DMS53 (cell line): Measurements from ENCODE around the gene HCFC1.
"Not testable (repeated sequence)": the region's sequence is repeated elsewhere in the genome, so short reads cannot be mapped to it uniquely, and the experiment has no call there.

Experiments
- DNase-seq: peaks from one replicate; lab custom pipeline; 2025; lab: John Stamatoyannopoulos, UW

The HCFC1 gene

DNA sequence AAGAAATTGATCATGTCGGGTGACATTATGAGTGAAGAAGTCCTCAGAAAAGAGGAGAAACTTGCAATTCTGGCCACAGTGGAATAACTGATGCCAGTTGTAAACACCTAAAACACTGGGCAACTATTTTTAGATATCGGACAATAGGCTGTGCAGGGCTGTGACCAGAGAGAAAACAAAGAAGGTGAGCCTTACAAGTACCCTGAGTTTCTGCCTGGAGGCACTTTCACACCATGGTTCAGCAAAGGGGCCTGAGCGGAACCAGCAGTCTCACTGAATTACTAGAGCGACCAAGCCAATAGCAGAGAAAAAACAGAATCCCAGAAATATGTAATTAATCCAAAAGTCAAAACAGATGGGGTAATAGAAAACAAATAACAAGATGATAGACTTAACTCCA, 36.9 kb upstream of the HCFC1 start:
- DNase-seq = no peak

DNA sequence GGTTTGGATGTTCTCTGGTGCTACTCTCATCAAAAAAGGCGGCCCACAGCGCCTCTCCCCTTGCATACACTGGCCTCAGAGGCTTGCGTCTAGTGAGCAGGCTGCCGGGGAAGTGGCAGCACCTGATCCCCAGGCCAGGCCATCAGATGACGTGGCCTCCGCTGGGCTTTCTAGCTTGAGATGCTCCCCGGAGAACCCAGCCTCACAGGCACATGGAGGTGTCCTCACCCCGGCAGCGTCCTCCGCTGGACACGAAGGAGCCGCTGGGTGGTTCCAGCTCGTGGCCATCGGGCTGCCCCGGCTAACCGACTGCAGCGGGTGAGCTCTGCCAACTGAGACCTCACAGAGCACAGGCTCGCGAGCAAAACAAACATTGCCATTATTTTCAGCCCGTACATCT, 35.3 kb upstream of the HCFC1 start:
- no peak for DNase-seq

DNA sequence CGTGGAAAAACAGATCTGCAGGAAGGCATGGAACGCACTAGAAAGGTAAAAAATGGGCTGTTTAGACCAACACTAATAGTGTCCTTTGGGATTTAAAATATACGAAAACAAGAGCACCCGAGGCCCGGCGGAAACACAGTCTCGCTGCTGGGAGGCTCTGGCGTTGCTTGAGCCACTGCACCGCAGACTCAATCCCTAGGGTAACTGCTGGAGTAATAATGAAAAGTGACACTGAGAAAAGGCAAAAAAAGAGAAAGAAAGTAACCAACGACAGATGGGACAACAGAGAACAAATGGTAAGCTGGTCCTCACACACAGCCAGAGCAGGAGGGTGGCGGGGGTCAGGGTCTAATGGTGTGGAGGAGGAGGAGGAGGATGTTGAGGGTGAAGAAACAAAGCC, 32.7 kb upstream of the HCFC1 start:
- DNase-seq = no peak

DNA sequence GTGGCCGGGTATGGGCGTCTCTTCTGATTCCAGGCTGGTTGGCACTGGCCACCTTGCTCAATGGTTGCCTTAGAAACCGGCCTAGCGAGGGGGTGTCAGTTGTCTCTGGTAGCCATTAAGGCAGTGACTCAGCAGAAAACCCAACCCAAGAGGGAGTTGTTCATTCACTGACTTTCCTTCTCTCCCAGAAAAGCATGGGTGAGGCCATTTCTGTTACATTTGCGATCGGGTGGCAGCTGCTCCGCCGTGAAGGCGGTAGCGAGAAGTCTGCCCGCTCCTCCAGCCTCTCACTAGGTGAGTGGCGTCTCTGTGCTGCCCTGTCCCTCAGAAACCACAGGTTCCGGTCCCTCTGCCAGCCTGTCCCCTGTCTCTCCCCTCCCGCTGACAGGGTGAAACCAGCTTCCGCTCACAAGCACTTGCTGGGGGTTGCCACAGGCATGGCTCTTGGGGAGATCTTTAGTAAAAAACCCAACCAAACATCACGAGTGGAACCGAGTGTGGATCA, 30.6 kb upstream of the HCFC1 start:
- DNase-seq = peak; percentile 64

DNA sequence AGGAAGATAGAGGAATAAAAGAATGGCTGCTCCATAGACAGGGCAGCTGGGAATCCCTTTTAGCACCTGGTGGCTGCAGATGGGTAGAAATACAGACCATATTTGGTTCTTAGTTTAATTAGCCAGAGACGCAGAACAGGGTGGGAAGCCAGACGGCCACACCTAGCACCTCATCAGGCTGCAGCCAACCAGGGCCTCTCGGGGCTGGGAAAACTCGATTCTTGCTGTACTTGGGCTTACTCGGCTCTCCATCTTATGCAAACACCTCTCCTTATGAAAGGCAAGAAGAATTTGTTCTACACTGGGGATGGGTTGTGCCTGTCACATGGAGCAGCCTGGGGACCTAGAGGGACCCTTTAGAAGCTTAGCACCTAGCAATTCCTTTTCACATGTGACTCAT, 28.4 kb upstream of the HCFC1 start:
- no peak for DNase-seq

DNA sequence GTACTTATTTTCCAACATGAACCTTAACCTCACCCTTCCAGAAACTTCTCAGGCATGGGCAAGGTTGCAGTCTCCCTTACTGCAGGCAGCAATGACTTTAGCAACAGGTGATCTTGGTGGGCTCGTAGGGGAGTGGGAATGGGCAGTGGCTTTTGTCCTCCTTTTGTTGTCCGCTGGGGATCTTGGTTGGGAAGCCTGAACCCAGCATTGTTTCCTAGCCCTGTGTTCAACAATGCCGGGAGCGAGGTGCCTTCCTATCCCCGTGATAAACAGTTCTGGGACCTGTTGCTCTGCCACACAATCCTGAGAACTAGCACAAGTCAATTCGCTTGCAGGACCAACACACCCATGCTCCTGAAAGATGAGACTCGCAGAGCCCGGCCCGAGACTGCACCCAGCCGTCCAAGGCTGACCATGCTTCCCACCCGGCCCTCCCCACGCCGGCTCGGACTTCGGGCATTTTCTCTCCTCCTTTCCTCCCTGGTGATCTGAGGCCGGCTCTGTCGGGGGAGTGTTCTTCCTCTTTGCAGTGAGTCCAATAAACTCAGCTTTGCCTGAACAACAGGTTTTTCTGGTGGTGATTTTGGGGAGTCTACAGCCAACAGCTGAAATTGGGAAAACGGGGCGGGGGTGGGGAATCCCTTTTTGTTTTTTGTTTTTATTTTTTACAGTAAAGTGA, 27.9 kb upstream of the HCFC1 start:
- DNase-seq = no peak

DNA sequence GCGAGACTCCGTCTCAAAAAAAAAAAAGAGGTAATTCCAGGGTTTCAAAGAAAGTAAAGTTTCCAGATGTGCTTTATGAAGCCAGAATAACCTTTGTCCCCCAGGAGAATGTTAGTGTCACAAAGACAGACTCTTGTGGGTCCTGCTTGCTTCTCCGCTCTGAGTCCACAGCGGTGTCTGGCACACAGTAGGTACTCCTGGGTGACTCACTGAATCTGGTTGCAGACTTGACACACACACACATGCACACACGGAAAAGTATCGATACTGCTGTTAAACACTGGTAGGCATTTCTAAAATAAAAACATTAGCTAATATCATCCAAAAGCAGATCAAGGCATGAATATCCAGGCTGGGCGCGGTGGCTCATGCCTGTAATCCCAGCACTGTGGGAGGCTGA, 23.9 kb upstream of the HCFC1 start:
- DNase-seq = no peak

DNA sequence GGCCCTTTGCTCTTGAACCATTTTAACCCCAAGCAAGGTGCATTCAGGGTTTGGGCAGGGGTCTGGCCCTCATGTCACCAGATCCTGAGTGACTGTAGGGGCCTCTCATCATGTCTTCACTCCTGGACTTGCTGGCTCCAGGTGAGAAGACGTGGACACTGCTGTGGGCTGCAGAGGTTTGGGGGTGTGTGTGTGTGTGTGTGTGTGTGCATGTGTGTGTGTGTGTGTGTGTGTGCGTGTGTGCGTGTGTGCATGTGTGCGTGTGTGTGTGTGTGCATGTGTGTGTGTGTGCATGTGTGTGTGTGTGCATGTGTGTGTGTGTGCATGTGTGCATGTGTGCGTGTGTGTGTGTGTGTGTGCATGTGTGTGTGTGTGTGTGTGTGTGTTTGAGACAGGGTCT, 22.8 kb upstream of the HCFC1 start:
- DNase-seq = not testable (repeated sequence)

DNA sequence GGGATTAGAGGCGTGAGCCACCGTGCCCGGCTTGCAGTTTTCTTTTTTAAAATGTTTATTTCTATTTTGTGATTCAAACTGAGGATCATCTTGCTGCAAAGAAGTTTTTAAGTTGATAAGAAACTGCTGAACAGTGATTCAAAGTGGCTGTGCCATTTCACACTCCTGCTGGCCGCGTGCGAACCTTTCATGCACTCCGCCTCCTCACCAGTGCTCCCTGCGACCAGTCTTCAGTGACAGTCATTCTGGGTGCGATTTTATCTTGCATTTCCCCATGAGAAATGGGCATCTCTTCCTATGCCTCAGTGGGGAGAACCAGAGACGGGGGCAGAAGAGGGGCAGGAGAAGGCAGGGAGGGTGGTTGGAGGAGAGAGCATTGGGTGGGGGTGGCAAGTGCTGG, 22.4 kb upstream of the HCFC1 start:
- DNase-seq = no peak

DNA sequence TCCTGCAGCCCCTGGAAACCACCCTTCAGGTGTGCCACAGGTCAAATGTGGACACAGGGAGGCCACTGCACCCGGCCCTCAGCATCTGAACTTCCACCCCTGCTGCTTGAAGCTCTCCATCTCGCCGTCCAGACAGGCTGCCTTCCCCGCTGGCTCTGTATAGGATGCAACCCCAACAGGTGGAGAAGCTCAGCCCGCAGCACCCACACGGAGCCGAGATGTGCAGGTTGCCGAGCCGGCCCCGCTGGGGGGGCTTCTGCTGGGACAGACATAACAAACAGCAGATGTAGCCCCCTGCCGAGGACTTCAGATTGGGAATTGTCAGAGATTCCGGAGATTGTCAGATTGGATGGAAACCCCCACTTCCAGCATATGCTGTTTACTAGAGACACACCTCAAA, 21.5 kb upstream of the HCFC1 start:
- no peak for DNase-seq

DNA sequence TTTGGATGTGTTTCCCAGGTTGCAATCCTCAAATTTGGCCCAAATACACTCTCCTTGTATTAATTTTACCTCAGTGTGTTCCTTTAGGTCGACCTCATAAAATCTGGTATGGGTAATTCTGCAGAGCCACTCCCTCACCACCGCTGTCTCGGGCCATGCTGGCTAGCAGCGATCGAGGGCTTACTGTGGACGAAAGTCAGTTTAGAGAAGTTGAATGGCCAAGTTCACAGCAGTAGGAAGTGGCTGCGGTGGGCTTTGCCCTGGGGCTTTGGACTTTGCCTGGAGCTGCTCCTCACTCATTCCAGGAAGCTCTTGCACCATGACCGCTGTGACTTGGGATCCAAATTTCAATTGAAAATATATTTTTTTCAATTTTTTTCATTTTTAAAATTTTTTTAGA, 20.6 kb upstream of the HCFC1 start:
- no peak for DNase-seq

DNA sequence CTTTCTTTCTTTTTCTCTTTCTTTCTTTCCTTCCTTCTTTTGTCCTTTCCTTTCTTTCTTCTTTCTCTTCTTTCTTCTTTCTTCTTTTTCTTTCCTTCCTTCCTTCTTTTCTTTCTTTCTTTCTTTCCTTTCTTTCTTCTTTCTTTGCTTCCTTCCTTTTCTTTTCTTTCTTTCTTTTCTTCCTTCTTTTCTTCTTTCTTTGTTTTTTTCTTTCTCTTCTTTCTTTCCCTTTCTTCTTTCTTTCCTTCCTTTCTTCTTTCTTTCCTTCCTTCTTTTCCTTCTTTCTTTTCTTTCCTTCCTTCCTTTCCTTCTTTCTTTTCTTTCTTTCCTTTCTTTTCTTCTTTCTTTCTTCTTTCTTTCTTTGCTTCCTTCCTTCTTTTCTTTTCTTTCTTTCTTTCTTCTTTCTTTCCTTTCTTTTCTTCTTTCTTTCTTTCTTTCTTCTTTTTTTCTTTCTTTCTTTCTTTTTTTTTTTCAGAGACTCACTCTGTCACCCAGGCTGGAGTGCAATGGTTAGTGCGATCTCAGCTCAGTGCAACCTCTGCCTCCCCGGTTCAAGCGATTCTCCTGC, 19.5 kb upstream of the HCFC1 start:
- DNase-seq = no peak

DNA sequence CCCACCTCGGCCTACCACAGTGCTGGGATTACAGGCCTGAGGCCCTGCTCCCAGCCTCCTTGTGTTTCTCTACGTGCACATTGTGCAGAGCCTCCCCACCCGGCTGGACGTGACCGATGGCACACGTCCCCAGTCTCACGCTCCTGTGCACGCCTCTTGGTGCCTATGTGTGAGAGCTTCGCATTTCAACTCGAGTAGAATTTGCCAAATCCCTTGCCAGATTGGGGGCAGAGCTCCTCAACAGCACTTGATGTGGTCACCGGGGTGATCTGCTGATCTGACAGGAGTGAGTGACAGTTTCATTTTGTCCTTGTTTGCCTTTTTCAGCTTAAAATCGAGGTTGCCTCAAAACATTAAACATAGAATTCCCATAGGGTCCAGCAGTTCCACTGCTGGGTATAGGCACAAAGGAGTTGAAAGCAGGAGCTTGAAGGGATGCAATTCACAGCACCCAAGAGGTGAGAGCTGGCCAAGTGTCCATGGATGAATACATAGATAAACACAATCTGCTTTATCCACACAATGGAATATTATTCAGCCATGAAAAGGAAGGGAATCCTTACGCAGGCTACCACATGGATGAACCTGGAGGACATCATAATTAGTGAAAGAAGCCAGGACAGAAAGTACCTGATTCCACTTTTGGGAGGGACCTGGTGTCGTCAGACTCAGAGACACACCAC, 18.5 kb upstream of the HCFC1 start:
- DNase-seq = no peak

DNA sequence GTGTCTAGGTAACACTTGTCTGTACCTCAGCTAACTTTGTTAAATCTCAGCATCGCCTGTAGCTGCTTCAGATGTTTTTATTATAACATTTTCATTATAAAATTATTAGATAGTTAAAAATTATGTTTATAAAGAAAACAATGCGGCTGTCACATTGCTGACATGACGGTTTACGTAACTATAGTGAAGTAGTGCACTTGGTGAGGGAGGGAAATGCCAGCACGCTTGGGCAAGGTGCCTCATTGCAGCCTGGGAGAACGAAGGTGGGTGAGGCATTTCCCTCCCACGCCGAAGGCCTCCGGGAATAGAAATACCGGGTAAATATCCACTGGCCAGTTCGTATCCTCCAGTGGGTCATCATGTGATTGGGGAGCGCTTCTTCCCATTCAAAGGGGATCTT, 16.9 kb upstream of the HCFC1 start:
- no peak for DNase-seq

DNA sequence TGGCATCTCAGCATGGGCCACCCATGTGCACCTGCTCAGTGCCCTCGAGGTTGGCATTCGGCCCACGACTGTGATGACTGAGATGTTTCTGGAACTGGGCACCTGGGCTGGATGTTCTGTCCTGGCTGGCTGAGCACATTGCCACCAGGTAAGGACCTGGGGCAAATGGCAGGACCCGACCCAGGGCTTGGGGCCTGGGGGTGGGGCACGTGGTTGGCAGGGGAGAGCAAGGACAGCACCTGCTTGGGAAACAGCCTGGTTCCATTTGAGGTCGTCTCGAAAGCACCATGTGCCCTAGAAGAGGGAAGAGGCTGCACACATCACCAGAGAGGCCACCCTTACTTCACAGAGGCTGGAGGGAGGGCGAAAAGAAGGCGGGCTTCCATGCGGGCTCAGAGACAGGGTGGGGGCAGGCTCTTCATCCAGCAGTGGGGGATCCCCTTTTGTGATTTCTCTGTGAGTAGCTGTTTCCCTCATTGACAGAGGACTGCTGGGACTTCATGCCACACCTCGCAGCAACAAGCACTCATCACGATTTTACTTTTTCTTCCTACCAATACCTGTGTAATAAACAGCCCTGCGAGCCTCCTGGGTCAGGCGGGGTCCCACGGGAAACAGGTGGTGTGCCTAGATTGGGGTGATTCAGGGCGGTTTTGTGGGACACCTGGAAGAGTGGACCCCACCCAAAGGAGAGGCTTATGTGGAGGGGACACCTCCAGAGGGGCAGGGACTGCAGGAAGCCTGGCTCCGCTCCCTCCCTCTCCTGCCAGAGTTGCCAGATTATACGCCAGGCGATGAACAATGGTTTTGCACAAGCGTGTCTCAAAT, 12.9 kb upstream of the HCFC1 start:
- no peak for DNase-seq

DNA sequence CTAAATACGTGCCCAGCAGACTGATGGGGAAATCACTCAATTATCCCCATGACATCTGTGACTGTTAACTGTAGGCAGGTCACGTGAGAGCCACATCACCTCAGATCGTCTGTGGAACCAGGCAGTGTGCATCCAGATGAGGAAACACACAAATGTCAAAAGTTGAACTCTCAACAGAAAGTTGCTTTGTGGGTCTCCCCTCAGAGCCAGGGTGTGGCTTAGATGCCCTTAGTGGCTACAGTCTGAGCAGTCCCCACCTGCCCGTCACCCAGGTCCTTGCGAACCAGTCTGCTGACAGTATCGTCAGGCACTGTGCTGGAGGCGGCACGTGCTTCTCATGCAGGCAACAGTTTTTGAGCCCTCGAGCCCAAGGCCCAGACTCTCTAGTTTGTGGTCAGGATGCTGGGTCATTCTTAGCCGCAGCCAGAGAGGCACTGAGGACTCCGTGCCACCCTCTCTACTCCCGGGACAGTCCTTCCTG, 11.7 kb upstream of the HCFC1 start:
- DNase-seq = no peak

DNA sequence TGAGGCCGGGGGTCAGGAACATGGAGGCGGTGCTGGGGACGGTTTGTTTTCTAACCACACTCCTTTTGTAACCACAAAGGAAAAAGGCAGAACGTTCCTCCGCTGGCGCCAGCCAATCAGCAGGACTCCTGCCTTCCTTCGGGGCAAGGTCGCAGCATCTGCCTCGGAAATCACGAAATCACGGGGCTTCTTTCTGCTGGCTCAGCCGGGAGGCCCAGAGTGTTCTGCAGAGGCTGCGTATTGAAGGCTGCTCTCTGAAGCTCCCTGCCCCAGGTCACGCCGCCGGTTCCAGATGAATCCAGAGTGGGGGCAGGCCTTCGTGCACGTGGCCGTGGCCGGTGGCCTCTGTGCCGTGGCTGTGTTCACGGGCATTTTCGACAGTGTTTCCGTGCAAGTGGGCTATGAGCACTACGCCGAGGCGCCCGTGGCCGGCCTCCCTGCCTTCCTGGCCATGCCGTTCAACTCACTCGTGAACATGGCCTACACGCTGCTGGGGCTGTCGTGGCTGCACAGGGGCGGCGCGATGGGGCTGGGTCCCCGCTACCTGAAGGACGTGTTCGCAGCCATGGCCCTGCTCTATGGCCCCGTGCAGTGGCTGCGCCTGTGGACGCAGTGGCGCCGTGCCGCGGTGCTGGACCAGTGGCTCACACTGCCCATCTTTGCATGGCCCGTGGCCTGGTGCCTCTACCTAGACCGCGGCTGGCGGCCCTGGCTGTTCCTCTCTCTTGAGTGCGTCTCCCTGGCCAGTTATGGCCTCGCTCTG, 10.3 kb upstream of the HCFC1 start:
- DNase-seq = no peak

DNA sequence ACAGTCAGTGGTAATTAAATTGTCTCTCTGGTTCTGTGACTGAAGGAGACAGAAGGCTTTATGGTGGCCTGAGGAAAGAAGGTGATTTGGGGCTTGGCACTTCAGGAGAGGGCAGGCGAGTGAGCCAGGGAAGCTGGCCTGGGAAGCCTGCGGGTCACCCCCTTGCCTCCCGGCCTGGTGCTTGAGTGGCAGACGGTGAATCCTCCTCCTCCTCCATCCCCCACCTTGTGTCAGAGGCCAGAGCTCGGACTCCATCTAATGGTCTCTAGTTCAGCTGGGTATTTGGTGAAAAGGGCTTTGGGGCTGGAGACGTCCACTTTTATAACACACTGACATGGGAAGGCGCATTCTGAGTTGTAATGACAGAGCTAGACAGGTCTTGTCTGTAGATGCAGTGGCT, 9.6 kb upstream of the HCFC1 start:
- DNase-seq = no peak

DNA sequence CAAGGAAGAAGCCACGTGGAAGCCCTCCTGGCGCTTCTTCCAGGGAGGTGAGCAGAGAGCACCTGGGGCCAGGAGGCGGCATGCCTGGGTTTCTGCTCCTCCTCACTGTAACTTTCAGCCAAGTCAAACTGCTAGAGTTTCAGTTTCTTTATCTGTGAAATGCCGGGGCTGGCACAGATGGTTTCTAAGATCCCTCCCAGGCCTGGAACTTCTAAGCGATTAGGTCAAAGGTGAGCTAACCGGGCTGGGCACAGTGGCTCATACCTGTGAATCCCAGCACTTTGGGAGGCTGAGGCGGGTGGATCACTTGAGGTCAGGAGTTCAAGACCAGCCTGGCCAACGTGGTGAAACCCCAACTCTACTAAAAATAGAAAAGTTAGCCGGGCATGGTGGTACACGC, 8.8 kb upstream of the HCFC1 start:
- DNase-seq = not testable (repeated sequence)

DNA sequence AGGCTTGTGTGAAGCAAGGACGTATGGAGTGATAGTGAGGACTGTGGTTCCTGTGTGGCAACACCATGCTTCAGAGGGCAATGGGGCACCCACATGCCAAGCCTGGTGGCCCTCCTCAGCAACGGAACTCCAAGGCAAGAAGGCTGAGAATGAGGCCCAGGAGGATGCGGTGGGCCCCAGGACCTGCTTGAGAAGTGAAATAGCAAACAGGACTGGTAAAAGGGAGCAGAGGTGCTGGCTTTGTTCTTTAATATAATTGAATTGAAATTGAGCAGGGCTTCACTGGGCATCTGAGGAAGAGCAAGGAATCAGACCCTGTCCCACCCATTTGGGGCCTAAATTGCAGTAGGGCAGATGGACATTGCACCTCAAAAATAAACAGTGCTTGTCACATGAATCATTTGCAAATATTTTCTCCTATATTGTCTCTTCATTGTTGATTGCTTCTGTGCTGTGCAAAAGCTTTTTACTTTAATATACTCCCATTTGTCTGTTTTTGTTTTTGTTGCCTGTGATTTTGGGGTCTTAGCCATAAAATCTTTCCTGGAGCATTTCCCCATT, 3.2 kb upstream of the HCFC1 start:
- no peak for DNase-seq

DNA sequence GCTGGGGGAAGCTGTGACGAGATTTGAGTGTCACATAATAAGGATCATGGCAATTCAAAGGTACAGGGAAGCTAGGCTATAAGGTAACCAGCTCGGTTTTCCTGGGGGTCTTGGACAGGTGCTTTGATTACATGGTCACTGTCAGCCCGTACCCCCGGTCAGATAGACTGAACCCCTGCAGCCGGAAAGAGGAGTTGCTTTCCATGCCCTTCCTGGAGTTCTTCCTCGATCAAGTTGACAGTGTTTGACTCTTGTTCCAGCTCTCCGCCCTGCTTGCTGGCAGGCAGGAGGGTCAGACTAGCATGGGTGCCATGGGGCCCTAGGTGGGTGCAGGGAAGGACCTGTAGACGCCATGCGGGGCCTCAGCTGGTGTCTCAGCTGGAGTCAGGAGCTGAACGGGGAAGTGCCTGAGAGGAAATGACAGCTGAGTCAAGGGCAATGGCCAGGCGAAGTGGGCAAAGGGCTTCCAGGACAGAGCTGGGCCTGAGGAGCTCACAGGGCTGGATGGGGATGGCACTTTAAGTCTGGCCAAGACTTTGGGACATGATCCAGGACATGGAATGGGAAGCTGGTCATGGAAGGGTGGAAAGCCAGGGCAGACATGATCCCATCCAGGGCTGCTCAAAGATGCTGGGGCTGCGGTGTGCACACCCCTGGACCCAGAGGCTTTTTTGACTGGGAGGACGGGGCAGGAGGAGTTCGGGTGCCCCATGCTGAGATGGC, 2.5 kb upstream of the HCFC1 start:
- DNase-seq = no peak
